ENCODE measurements around the gene ZNF280B.

- TF ChIP-seq SRF (IDR thresholded peaks at IDR 0.05; ENCODE audit: low read depth in 2 of 2, low read length in 2 of 2) (no peak), POLR2A (IDR thresholded peaks at IDR 0.05; ENCODE audit: low read depth, low read length) (no peak), EP300 (IDR thresholded peaks at IDR 0.05; ENCODE audit: borderline replicate concordance in 1 of 2, control insufficient read depth in 1 of 2, low read depth in 2 of 2, low read length in 2 of 2) (peak in 1 of 2 experiments; percentile 29; a peak in 2 of 4 replicates), CTCF (IDR thresholded peaks at IDR 0.05 in 2 of 3, conservative IDR thresholded peaks at IDR 0.05 in 1 of 3; ENCODE audit: control insufficient read depth in 2 of 3, extremely low read depth in 1 of 3, insufficient read depth in 1 of 3, low read depth in 3 of 3, low read length in 3 of 3) (peak in 2 of 3 experiments; percentile 10 to 23; a peak in 2 of 6 replicates), JUNB (IDR thresholded peaks at IDR 0.05) (no peak), ZBTB4 (CRISPR knock-in tag; IDR thresholded peaks at IDR 0.05) (no peak)
- TF ChIP-seq, protein P1, sequence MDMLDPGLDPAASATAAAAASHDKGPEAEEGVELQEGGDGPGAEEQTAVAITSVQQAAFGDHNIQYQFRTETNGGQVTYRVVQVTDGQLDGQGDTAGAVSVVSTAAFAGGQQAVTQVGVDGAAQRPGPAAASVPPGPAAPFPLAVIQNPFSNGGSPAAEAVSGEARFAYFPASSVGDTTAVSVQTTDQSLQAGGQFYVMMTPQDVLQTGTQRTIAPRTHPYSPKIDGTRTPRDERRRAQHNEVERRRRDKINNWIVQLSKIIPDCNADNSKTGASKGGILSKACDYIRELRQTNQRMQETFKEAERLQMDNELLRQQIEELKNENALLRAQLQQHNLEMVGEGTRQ (IDR thresholded peaks at IDR 0.05; ENCODE audit: borderline replicate concordance, low read depth, low read length) = peak; percentile 44; the same call in 1 of the 2 replicates
- TF ChIP-seq, protein P2, sequence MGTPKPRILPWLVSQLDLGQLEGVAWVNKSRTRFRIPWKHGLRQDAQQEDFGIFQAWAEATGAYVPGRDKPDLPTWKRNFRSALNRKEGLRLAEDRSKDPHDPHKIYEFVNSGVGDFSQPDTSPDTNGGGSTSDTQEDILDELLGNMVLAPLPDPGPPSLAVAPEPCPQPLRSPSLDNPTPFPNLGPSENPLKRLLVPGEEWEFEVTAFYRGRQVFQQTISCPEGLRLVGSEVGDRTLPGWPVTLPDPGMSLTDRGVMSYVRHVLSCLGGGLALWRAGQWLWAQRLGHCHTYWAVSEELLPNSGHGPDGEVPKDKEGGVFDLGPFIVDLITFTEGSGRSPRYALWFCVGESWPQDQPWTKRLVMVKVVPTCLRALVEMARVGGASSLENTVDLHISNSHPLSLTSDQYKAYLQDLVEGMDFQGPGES (IDR thresholded peaks at IDR 0.05) = no peak
These were observed 58.2 kb downstream of the ZNF280B start for GRCh38 chr22:22450343-22450839.

Measured in GM12878 (cell line).